H1 (cell line): ENCODE data around the gene CCDC82. TPM values are rescaled to one million over a fixed set of nuclear protein-coding genes. Genes with fewer than 3 reads are reported as not detected.

Source experiments
- CTCF ChIA-PET: fragments of 300-600 bp; sonication (Branson Sonifier 250); formaldehyde crosslinking; loops from one replicate; lab custom pipeline; 2021; ENCODE audit not compliant: partially characterized antibody; lab: Charles Lee
- POLR2A ChIA-PET: fragments of 300-600 bp; sonication (Branson Sonifier 250); formaldehyde crosslinking; loops from one replicate; lab custom pipeline; 2021; ENCODE audit warnings: inconsistent platforms; ENCODE audit not compliant: partially characterized antibody; lab: Charles Lee
- DNase-seq, 2 experiments: peaks; one replicate each; pipeline versions ENCODE4 v3.0.0 to v3.0.0-alpha.2; 2010 to 2022; ENCODE audit warnings: low spot score in 2 of 2, low read depth in 1 of 2, mixed read lengths in 1 of 2
- FAIRE-seq: peaks from 2 replicates; lab custom pipeline; 2011; peaks lifted over from hg19 to GRCh38; lab: Jason Lieb, UNC
- H2AFZ ChIP-seq: 2 replicates; pipeline ENCODE4 v1.8.1; 2012; ENCODE audit warnings: low read length, inconsistent platforms
- H2AK5ac ChIP-seq: 2 replicates; pipeline ENCODE4 v1.6.1; 2013; ENCODE audit warnings: low read depth, low read length
- H2BK120ac ChIP-seq: replicated peaks from 2 replicates; pipeline ENCODE3; 2013; ENCODE audit warnings: low read depth, low read length, inconsistent platforms
- H2BK12ac ChIP-seq: 2 replicates; pipeline ENCODE4 v1.6.1; 2013; ENCODE audit warnings: low read depth, low read length
- H2BK15ac ChIP-seq: 2 replicates; pipeline ENCODE4 v1.6.1; 2013; ENCODE audit warnings: low read length
- H2BK20ac ChIP-seq: 2 replicates; pipeline ENCODE4 v1.6.1; 2013; ENCODE audit warnings: low read length
- H2BK5ac ChIP-seq: 2 replicates; pipeline ENCODE4 v1.6.1; 2013; ENCODE audit warnings: low read depth, low read length
- H3K14ac ChIP-seq: 2 replicates; pipeline ENCODE4 v1.6.1; 2013; ENCODE audit warnings: inconsistent platforms; ENCODE audit not compliant: insufficient read length
- H3K18ac ChIP-seq: 2 replicates; pipeline ENCODE4 v1.6.1; 2013; ENCODE audit warnings: low read length; ENCODE audit errors: extremely low read depth
- H3K23ac ChIP-seq: 2 replicates; pipeline ENCODE4 v1.6.1; 2013; ENCODE audit warnings: inconsistent platforms; ENCODE audit not compliant: insufficient read length
- H3K23me2 ChIP-seq: 2 replicates; pipeline ENCODE4 v1.6.1; 2013; ENCODE audit warnings: low read depth, low read length
- H3K27ac ChIP-seq: 2 replicates; pipeline ENCODE4 v1.6.1; 2011; ENCODE audit warnings: low read depth, low read length, inconsistent platforms
- H3K27me3 ChIP-seq, 4 experiments: replicated peaks in 1 of 4; 1 replicate in 1 of 4; 2 replicates in 3 of 4; pipeline versions ENCODE4 v1.6.1 to v1.8.1; 2011 to 2013; ENCODE audit warnings: low read length in 3 of 4, mild to moderate bottlenecking in 3 of 4, inconsistent platforms in 2 of 4, mixed read lengths in 2 of 4, moderate library complexity in 1 of 4; ENCODE audit not compliant: control insufficient read depth in 3 of 4, insufficient read depth in 3 of 4; ENCODE audit errors: extremely low read depth in 1 of 4
- H3K36me3 ChIP-seq, 4 experiments: 2 replicates each; pipeline versions ENCODE4 v1.6.1 to v1.8.1; 2011 to 2013; ENCODE audit warnings: mild to moderate bottlenecking in 4 of 4, low read length in 3 of 4, moderate library complexity in 2 of 4, control low read depth in 1 of 4, inconsistent platforms in 1 of 4; ENCODE audit not compliant: insufficient read depth in 4 of 4, control insufficient read depth in 2 of 4
- H3K4ac ChIP-seq: replicated peaks from 2 replicates; pipeline ENCODE3; 2013; ENCODE audit warnings: low read length, low read depth, mixed read lengths, inconsistent platforms; ENCODE audit not compliant: insufficient read length
- H3K4me1 ChIP-seq, 4 experiments: replicated peaks in 1 of 4; 1 replicate in 1 of 4; 2 replicates in 3 of 4; pipeline versions ENCODE4 v1.6.1 to v1.8.1; 2011 to 2013; ENCODE audit warnings: low read length in 3 of 4, inconsistent platforms in 2 of 4, mixed read lengths in 1 of 4; ENCODE audit not compliant: insufficient read depth in 4 of 4, control insufficient read depth in 3 of 4
- H3K4me2 ChIP-seq, 2 experiments: 2 replicates each; pipeline versions ENCODE4 v1.6.1 to v1.8.1; 2011 to 2013; ENCODE audit warnings: low read depth in 2 of 2, low read length in 2 of 2, control low read depth in 1 of 2, inconsistent platforms in 1 of 2, mild to moderate bottlenecking in 1 of 2; ENCODE audit not compliant: insufficient read depth in 1 of 2
- H3K4me3 ChIP-seq, 4 experiments: fragments of 200-600, 300-600 bp in 1 of 4; sonication (generic), shearing (Covaris generic), sonication (Bioruptor Twin) in 1 of 4; 2 replicates each; pipeline versions ENCODE4 v1.5.1 to v1.8.1; 2011 to 2016; ENCODE audit warnings: low read length in 4 of 4, low read depth in 3 of 4, control low read depth in 2 of 4, inconsistent platforms in 2 of 4, mild to moderate bottlenecking in 2 of 4, mixed read lengths in 1 of 4, moderate library complexity in 1 of 4; ENCODE audit not compliant: insufficient read depth in 2 of 4; ENCODE audit errors: extremely low read depth in 1 of 4
- H3K56ac ChIP-seq: replicated peaks from 2 replicates; pipeline ENCODE3; 2013; ENCODE audit warnings: low read depth, mild to moderate bottlenecking, mixed read lengths, low read length, inconsistent platforms; ENCODE audit not compliant: insufficient read length
- H3K79me1 ChIP-seq: 2 replicates; pipeline ENCODE4 v1.6.1; 2013; ENCODE audit warnings: low read depth, low read length, control low read depth
- H3K79me2 ChIP-seq, 2 experiments: 2 replicates each; pipeline versions ENCODE4 v1.6.1 to v1.8.1; 2012 to 2013; ENCODE audit warnings: low read length in 2 of 2, mild to moderate bottlenecking in 2 of 2, inconsistent platforms in 1 of 2; ENCODE audit not compliant: insufficient read depth in 2 of 2, control insufficient read depth in 1 of 2
- H3K9ac ChIP-seq, 4 experiments: replicated peaks in 1 of 4; 1 replicate in 1 of 4; 2 replicates in 3 of 4; pipeline versions ENCODE4 v1.6.1 to v1.8.1; 2011 to 2013; ENCODE audit warnings: low read depth in 3 of 4, low read length in 3 of 4, control low read depth in 2 of 4, mild to moderate bottlenecking in 2 of 4, moderate library complexity in 2 of 4, inconsistent platforms in 1 of 4; ENCODE audit errors: extremely low read depth in 1 of 4
- H3K9me3 ChIP-seq, 2 experiments: 2 replicates each; pipeline versions ENCODE4 v1.6.1 to v1.8.1; 2012 to 2013; ENCODE audit warnings: mild to moderate bottlenecking in 2 of 2, moderate library complexity in 2 of 2, control low read depth in 1 of 2, inconsistent platforms in 1 of 2, low read depth in 1 of 2, low read length in 1 of 2, mixed read lengths in 1 of 2; ENCODE audit not compliant: insufficient read depth in 2 of 2
- H4K20me1 ChIP-seq, 2 experiments: replicated peaks in 1 of 2; 2 replicates each; pipeline versions ENCODE3 to v1.8.1; 2011 to 2013; ENCODE audit warnings: inconsistent platforms in 2 of 2, low read length in 2 of 2, mild to moderate bottlenecking in 1 of 2; ENCODE audit not compliant: insufficient read depth in 2 of 2, control insufficient read depth in 1 of 2
- H4K5ac ChIP-seq: 2 replicates; pipeline ENCODE4 v1.6.1; 2013; ENCODE audit warnings: low read length, low read depth, mixed read lengths, inconsistent platforms; ENCODE audit not compliant: insufficient read length
- H4K8ac ChIP-seq: 2 replicates; pipeline ENCODE4 v1.8.0; 2013; ENCODE audit warnings: mild to moderate bottlenecking, moderate library complexity, low read length, inconsistent platforms; ENCODE audit not compliant: insufficient read depth; ENCODE audit errors: extremely low read depth
- H4K91ac ChIP-seq: replicated peaks from 2 replicates; pipeline ENCODE3; 2013; ENCODE audit warnings: low read length, mixed read lengths, inconsistent platforms; ENCODE audit not compliant: insufficient read length
- CREB1 ChIP-seq: IDR thresholded peaks from 2 replicates; pipeline ENCODE4 v1.6.1; 2012; ENCODE audit warnings: inconsistent platforms
- CTBP2 ChIP-seq: IDR thresholded peaks from 2 replicates; pipeline ENCODE4 v1.7.0; 2011; ENCODE audit warnings: borderline replicate concordance, mild to moderate bottlenecking, moderate library complexity, mixed read lengths, low read length; ENCODE audit not compliant: insufficient read depth, insufficient read length
- EZH2 ChIP-seq: fragments of 200-600 bp; sonication (generic); IDR thresholded peaks from 2 replicates; pipeline ENCODE4 v1.7.1; 2012; ENCODE audit warnings: low read depth, mild to moderate bottlenecking, moderate library complexity, low read length, inconsistent platforms; ENCODE audit not compliant: severe bottlenecking
- JUND ChIP-seq: IDR thresholded peaks from 2 replicates; pipeline ENCODE4 v1.6.1; 2011; ENCODE audit warnings: mild to moderate bottlenecking, improper control_type of control experiment, low read length
- KDM5A ChIP-seq: fragments of 200-600 bp; IDR thresholded peaks from 2 replicates; pipeline ENCODE4 v1.7.1; 2012; ENCODE audit warnings: mild to moderate bottlenecking, low read length, inconsistent platforms, mixed read lengths
- SP4 ChIP-seq: IDR thresholded peaks from 2 replicates; pipeline ENCODE4 v1.6.1; 2012; ENCODE audit warnings: low read length, inconsistent platforms
- WGBS, 2 experiments: shearing (Covaris generic) in 1 of 2; methylation state at CpG; one replicate each; pipeline versions ENCODE4 v1.1.6 to v1.1.7; 2013 to 2015; ENCODE audit warnings: low lambda C conversion rate in 2 of 2, mixed read lengths in 2 of 2, inconsistent platforms in 1 of 2, low coverage in 1 of 2, missing lambda C conversion rate in 1 of 2; ENCODE audit not compliant: insufficient replicate concordance in 2 of 2, insufficient coverage in 1 of 2, insufficient read length in 1 of 2; ENCODE audit errors: extremely low coverage in 1 of 2, missing lambda C conversion rate in 1 of 2; 5-methylcytosine and 5-hydroxymethylcytosine counted together
- polyA plus RNA-seq, 7 experiments: library from polyadenylated mRNA; depleted of rRNA in 3 of 7; stranded (reverse) in 5 of 7; unstranded in 2 of 7; fragments of >200 nt in 5 of 7; fragments of 200-250 nt in 2 of 7; gene quantifications; 1 replicate in 5 of 7; 2 replicates in 1 of 7; 4 replicates in 1 of 7; pipeline versions ENCODE4 v1.2.1 to v1.2.3, GENCODE V29; 2011 to 2013; ENCODE audit warnings: missing spikeins in 2 of 7, mixed read lengths in 2 of 7
- total RNA-seq: library from RNA; stranded (reverse); fragmentation: NEBNext Ultra II Directional; extraction: Animal tissue kit (Norgen Biotek cat#: 25700); gene quantifications from 2 replicates; pipeline ENCODE4 v1.2.1, GENCODE V29; 2021

Gene CCDC82
- total and polyA plus RNA-seq, 2 of the 8 experiments (the other 6 are each of a cell fraction or from before 2014, with no cell fraction given): 6.0 to 15.2 TPM

DNA sequence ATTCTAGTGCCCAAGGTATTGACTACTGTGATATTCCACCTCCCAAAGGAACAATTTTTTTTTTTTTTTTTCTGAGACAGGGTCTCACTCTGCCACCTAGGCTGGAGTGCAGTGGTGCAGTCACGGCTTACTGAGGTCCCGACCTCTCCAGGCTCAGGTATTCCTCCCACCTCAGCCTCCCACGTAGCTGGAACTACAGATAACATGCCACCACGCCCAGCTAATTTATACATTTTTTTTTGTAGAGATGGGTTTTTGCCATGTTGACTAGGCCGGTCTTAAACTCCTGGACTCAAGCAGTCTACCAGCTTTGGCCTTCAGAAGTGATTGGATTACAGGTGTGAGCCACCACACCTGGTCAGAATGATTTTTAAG lies 80.1 kb downstream of the CCDC82 start:
- Histone ChIP-seq H4K20me1 (no peaks in the 10 kb centered on the region), H3K79me2 (no peaks in the 10 kb centered on the region), H3K27me3 (no peaks in the 10 kb centered on the region), H2BK120ac (no peak overlapping the region), H3K14ac (no peak overlapping the region), H3K27ac (no peak overlapping the region), H3K4ac (no peak overlapping the region), H3K79me1 (no peaks in the 10 kb centered on the region; the same call in 1 of the 2 replicates), H3K23me2 (no peaks in the 10 kb centered on the region), H4K91ac (no peak overlapping the region), H2BK15ac (no peak overlapping the region), H3K4me1 (peaks cover 0 to 17% (median 10%) of the 10 kb centered on the region in 4 experiments; a peak in 4 of 7 replicates), H3K4me2 (no peak overlapping the region), H3K9ac (no peak overlapping the region), H3K56ac (no peak overlapping the region), H2BK12ac (no peak overlapping the region), H3K4me3 (no peak overlapping the region), H2AK5ac (no peak overlapping the region), H2BK20ac (no peak overlapping the region), H2AFZ (no peak overlapping the region), H2BK5ac (no peak overlapping the region), H3K9me3 (no peaks in the 10 kb centered on the region), H3K36me3 (no peaks in the 10 kb centered on the region), H3K23ac (no peak overlapping the region), H4K5ac (no peak overlapping the region), H3K18ac (no peak overlapping the region), H4K8ac (no peak overlapping the region)
- 67% methylated on average over 5 of the region's 5 CpGs; no CpG with 5 or more reads in 1 of the 2 experiments for WGBS, 2 experiments
- TF ChIP-seq CREB1: no peak
- no peak for TF ChIP-seq JUND
- TF ChIP-seq SP4: no peak
- TF ChIP-seq EZH2: no peak
- no peak for TF ChIP-seq KDM5A
- TF ChIP-seq CTBP2: no peak
- DNase-seq (no peak), FAIRE-seq (no peak)
- ChIA-PET CTCF (interaction anchor here (0.6 to 2.0 kb wide), 5 partner anchors 10 to 34 kb away, joined by 3 to 9 read pairs (median 3); partner anchors contain the start of gene MAML2), POLR2A (no interaction called here)
